HS-27A (cell line): Measurements from ENCODE around the gene ERG.
A peak's percentile ranks its signal among the peaks of the same experiment; 100 is the strongest.

Source experiments
- DNase-seq: peaks from one replicate; pipeline ENCODE4 v3.0.0-alpha.2; 2012; ENCODE audit warnings: low read depth, missing footprints

The ERG gene

DNA sequence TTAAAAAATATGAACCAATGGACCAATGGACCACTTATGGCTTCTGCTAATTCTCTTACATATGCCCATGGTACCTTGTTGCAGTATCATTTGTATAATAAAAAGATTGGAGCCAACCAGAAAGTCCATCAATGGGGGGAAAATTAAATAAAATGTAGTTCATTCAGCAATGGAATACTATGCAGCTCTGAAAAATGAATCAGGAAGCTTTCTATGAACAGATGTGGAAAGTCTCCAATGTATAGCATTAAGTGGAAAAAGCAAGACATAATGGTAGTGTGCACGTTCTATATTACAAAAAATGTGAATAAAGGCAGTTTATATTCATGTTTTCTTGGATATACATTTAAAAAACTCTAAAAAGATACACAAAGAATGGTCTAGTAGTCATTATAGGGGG is 140.2 kb downstream of the ERG start:
- no peak for DNase-seq

DNA sequence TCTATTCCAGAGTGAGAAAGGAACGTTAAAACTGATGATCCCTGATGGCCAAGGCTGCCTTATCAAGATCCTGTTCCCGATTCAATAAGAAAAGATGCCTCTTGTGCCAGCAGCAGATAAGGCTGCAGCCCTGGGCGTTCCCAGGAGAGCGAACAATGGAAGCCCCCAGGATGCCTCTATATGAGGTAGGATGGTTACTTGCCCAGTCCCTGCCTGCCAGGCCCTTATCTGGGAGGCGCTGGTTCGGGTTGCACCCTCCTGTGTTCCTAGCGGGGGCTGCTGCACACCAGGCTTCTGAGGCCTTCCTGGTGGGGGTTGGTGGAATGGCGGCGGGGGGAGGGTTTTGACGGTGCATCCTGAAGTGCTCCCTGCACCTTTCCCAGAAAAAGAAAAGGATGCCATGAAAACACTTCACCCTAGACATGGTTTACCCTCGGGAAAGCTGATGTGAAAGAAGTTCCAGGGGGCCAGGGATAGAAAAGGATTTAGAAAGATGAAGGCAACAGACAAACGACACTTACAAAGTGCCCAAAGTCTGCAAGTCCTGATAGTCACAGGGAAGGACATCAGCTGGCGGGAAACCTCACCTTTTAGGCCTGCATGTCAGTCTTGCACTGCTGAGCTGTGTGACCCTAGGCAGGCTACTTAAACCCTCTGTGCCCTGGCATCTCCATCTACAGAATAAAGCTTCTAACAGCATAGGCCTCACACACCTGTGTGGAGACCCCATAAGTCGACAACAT is 141.2 kb downstream of the ERG start:
- no peak for DNase-seq

DNA sequence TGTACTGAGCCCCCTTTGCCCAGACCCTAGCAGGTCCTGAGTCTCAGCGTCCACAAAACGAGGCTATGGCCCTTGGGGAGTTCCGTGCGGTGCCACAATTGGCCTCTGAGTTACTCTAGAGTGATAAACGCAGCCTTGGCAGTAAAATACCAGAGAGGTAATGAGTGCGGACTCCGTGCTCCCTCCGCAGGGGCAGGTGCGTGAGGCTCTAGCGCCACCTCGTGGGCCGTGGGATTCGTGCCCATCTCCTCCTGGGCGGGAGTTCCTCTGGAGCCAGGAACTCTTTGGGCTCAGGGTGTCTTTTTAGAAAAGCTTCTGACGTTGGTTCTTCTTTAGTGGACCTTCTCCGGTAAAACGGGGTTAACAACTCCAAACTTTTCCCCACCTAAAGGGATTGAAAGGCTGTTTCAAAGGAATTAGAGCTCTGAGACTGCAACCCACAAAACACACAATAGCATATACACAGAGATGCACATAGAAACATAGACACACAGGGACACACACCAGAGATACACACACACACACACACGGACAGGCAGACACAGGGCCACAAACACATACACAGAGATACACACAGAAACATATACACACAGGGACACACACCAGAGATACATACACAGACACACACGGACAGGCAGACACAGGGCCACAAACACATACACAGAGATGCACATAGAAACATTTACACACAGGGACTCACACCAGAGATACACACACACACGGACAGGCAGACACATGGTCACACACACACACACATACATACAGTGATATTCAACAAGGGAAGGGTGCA is 142.1 kb downstream of the ERG start:
- no peak for DNase-seq

DNA sequence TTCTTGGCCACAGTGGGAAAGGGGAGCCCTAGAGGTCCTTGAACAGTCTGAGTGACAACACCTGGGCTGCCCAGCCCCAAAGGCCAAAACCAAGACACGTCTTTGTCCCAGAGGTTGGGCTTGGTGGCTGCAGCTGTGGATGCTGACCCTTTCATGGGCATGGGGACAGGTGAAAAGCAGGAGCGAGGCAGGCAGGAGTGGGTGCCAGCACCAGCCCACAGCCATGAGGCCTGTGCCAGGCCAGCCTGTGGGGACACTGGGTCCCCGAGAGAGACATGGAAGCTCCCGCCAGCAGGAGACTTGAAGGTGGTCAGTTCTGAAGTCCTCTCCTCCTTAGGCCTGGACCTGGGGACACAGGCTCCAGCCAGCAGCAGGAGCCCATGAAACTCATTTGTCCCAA is 142.9 kb downstream of the ERG start:
- DNase-seq = no peak

DNA sequence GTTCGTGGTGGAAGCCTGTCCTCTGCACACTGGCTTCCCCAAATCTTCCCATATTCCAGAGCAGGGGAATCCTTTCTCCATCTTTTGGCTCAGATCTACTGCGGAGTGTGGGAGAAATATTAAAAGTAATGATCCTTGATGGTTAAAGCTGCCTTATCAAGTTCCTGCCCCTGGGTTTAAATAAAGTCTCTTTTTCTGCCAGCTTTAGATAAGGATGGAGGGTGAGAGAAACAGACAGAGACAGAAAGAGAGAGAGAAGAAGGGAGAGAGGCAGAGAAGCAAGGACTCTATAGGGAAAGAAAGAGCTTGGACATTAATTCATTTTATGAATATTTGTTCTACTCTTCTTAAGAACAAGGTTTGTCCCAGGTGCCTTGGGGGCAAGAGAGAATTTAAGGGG is 143.5 kb downstream of the ERG start:
- no peak for DNase-seq

DNA sequence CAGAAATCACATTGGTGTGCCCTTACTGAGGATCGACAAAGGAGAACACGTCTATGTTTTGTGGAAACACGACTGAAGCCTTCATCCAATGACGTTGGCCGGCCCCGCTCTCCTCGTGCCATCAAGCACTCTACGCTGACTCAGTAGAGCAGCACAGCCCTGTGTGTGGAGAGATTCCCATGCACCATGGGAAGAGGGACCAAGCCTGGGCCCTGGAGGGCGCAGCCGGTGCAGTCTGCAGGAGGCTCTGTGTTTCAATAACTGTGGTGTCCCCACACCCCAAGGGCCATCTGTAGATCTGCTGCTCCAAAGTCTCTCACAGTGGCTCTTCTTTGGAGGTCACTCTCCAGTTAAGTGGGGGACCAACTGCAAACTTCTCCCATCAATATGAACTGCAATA is 144.0 kb downstream of the ERG start:
- DNase-seq = no peak

DNA sequence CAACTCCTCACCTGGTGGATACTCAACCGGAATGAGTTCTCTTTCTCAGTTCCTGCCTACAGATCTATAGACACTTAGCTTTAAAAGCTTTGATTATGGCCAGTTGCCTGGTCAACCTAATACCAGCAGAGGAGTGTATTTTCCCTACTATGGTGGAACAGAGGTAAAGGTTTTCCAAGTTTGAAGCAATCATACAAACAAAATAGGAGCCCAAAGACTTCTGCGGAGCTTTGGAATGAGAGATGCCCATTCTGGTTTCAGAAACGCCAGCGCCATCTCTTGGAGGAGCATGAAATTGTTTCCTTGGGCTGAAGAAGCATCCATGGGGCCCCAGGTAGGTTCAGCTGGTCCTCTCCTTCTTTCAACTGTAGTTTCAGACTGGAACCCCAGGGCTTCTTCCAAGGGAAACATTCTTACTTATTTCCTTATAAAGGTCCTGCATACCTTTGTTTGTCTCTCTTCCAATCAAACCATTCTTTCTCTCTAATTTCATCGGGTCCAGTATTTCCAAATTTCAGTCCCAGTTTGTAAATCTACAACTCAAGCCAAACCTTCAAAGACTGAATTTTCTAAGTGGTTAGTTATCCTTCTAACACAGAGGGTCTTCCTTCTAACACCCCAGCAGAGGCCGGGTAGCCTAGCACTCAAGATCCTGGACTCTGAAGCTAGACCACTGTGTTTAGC is 145.6 kb downstream of the ERG start:
- DNase-seq = peak; percentile 54

DNA sequence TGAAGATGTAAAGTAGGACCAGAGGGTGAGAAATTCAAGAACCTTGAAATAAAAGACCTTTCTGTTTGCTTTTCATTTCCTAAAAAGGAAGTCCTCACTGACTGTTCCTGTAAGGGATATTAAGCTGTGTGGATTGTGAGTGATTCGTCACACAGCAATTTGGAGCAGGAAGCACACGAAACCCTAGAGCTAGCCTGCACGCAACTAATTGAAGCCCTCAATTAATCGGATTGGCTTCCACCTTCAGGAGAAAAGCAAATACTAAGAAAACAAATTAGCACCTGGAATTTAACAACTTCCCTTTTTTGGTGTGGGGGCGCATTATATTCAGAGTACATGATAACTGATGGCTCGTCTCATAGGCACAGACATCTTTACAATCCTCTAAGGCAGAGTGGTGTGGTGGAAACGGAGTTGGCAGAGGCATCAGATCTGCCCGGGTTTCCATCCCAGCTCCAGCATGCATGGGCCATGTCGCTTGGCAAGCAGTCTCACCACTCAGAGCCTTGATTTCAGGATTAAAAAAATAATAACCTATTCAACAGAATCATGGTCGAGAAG is 146.2 kb downstream of the ERG start:
- DNase-seq = peak; percentile 68

DNA sequence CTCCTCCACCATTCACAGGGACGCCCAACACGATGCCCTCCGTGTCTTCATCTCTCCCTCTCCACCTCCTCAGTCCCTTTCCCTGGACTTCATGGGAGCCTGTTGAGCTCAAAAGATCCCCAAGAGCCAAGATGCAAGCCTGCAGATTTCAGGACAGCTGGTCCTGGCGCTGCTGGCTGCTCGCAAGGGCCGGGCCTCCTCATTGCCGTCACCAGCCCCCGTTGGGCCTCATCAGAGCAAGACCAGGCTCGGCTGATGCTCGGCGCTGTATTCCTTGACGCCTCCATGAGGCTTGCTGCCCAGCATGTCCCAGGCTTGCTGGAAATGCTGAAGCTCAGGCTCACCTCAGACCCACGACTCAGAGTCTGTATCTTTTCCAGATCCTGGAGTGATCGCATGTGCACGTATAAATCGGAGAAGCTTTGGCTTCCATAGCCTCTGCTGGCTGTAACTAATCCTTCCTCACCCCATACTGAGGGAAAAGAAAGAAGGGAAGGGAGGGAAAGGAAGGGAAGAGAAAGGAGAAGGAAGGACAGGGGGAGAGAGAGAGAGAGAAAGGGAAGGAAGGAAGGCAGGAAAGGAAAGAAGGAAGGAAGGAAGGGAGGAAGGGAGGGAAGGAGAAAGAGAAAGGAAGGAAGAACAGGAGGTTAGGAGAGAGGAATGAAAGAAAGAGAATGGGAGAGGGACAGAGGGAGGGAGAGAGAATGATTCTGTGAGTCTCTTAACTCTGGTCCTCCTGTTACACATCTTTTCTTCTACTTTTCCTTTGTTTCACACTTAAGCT is 146.9 kb downstream of the ERG start:
- no peak for DNase-seq

DNA sequence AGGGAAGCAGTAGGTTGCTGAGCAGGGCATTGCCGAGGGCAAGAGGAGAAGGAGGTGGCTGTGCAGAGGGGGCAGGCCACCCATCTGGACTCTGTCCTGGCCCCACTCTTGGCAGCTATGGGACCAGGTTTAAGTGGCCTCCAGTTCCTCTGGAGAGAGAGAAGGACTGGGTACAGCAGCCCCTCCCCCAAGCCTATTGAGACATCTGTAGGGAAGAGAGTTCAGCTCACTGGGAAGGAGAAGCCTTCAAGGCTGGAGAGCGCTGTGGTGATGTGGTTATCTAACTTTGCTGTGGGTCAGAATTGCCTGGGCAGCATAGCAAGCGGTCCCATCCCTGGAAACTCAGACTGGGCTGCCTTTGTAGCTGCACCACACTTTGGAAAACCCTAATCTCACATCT is 147.6 kb downstream of the ERG start:
- no peak for DNase-seq

DNA sequence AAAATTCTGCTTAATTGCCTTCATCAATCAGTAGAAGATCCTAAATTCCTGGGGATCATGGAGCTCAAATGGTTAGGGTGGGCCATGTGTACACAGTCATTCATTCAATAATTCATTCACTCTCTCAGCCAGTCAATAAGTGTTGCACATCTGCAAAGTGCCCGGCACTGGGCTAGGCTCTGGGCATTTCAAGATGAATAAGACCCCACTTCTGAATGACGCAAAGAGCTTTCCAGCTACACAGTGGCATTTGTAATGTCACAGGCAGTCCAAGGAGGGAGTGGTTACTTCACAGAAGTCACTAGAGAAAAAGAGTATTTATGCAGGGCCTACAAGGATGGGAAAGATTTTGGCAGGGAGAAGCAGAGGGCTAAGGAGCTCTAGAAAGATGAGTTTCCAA is 148.3 kb downstream of the ERG start:
- no peak for DNase-seq

DNA sequence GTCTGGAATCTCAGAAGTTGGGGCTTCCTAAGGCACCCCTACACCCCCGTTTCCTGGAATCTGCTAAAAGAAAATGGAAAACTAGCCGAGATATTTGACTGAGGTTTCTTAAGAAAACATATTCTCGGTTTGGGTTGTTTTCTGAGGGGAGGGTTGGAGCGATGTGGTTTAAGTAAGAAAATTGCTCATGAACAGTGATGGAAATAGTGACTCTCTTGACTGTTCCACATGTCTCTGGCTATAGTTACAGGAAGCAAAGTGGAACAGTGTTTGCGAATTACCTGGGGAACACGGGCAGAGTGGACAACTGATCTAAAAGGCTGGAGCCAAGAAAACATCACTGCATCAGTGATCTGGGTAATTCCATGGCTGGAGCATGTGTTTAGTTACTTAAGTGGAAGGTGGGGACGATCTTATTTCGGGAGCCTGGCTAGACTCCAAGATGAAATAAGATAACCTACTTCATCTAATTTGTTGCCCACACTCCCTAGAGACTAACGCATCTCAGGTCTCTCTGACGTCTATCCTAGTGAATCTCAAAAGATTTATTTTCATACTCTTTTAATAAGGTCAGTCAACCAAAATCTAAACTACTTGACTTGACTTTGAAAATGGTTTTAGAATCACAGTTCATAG is 149.0 kb downstream of the ERG start:
- DNase-seq = no peak

DNA sequence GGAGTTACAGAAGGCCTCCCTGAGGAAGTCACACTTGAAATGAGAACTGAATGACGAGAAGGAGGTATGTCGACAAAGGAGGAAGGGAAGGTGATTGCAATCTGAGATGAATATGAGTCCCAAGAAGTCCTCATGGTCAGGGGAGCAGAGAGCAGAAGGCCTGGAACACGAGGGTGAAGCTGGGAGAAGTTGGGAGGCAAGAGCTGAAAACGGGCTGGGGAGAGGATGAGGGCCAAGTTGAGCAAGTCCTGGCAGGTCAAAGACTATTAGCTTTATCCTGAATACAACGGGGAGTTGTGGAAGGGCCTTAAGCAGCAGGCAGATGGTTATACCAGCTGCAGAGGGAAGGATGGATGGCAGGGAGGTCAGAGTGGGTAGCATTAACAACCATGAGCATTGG is 152.0 kb downstream of the ERG start:
- DNase-seq = no peak

DNA sequence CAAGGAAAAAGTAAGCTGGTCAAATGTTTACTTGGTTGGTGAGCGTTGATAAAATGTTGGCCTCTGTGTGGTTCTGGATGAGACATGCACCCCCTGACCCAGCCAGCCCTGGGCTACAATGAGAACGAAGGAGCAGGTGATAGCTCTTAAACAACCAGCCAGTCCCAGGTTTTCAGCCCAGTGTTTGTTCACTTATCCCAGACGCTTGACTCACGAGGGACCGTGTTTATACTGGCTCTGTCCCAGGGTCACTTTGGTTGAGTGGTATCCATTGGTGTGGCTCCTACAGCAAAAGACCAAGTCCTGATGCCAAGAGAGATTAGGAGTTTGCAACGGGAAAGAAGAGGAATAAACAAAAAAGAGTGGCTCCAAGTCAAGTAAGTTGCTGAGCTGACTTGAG is 154.6 kb downstream of the ERG start:
- DNase-seq = peak; percentile 69

DNA sequence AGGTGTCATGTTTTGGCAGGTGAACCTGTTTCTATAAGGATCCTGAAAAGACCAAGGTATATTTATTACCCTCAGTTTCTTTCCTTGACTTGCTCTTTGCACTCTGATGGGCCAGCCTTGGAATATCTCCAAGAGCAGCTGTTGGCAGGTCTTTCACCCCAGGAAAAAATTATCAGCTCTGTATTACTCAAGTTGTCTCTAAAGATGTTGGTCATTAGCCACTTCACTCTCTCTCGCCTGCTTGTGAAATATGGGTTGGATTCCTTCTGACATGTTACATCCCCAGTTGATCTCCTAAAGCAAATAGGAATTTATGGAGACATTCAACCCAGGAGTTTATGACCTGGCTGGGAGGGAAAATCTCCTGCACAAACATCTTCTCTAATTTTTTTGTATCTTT is 155.5 kb downstream of the ERG start:
- no peak for DNase-seq

DNA sequence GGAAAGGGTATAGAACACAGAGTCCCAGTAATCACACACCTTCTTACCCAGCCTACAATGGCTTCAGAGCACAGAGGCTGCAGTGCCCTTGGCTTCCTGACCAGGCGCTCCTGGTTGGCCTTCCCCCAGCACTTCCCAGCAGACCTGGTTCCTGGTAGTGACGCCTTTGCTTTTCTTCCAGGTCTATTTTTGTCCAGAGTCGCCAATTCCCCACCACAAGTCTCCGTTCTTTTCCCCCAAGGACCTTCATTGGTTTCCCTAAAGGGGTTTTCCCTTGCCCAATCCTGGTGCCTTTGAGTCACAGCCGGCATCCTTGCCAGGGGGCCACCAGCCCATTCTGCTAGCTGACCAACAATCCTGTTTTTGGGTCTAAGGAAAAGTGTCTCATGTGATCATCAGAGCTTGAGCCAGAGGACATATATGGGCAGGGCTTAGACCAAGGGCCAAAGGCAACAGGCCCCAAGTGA is 156.7 kb downstream of the ERG start:
- no peak for DNase-seq

DNA sequence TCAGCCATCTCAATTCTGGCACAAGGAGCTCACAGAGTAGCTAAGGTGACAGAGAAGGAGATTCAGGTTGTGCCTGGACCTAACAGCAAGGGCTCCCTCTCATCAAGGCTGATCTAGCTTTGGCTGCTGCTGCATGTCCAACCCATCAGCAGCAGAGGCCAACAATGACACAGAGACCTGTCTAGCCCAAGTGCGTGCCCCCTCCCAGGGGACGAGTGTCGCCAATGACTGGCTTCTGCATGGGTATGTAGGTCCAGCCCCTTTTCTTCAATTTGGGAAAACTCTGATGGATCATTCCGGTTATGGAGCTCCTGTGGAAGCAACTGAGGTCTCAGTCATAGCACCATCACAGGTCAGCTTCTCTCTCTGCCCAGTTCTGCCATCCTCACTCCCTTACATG is 158.1 kb downstream of the ERG start:
- DNase-seq = no peak

DNA sequence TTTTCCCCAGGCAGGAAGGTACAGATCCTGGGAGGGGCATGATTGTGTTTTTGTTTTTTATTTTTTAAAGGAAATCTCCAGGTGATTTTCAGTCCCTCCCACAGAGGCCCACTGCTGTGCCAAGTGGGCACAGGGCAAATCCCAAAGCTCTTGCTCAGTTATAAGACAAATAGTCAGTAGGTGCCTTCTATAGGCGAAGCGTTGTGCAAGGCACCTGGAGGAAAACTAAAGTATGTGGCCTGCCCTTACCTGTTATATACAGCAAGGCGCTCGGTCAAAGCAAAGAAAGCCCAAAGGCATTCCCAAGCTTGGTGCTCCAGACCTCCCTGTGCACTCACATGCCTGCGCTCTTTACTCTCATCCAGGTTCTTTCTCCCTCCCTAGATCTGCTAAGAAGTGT is 160.5 kb downstream of the ERG start:
- DNase-seq = no peak

DNA sequence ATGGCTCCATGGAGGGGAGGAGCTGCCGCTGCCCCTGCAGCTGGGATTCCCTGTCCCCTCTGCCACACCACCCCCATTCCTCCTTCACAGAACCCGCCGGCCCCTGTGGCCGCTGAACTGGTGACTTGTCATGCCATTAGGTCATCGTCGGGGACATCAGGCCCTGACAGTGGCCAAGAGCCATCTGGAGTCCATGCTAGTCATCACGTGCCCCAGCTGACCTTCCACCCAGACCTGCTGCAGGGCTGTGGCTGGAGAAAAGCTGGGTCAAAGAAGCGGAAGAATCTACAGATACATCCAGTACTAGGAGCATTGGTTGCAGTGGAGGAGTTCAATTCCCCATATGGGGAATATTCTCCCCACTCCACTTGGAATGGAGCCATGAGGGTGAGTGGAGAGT is 163.4 kb downstream of the ERG start:
- DNase-seq = no peak

DNA sequence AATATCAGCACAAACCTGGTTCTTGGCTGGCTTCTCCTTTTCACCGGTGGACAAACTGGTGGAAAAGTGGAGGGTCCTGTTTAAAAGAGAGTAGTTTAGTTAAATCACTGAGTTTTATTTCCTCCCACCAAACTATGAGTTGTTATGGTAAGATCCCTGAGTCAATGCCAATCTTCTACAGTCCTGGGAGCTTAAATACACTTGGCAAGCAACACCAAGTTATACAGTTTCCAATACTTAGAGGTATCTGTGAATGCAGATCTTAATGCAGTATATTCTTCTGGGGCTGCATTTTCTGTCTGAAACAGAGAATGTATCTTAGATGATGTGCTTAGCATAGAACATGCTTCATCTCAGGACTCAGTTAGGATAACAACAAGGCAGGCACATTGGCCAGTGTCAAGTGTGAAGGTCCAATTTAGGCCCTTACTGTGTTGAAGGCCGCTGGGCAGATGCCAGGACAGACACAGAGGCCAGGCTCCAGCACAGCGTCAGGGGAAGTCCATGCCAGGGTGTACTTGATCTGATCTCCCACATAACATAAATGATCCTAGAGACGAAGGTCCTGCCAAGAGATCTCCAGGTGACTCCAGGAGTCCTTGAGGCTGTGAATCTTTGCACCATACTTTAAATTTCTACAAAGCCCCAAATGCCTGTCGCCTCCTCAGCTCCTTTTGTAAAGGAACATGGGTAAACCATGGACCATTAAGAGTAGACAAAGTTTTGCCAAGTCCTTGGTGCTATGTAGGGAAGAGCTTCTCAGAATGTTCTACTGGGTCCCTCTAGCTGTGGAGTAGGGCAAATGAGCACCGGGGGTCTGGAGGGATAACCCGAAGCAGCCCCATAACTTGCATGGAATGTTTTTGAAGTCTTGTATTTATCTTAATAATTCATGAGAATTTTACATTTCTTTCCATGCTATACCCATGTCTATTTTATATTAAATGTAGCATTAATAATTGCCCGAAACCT is 164.7 kb downstream of the ERG start:
- DNase-seq = no peak
